NCI-H82 treated with DMSO at 0.1 percent for 48 hours (cell line): ENCODE results near the gene ITSN2.

Source experiments
- DNase-seq: peaks from one replicate; lab custom pipeline; 2025; ENCODE audit not compliant: unreplicated experiment; lab: John Stamatoyannopoulos, UW

The ITSN2 gene

GRCh38 chr2:24272907-24273306 is 87.4 kb downstream of the ITSN2 start:
- DNase-seq, result no peak

GRCh38 chr2:24272161-24272802 is 88.1 kb downstream of the ITSN2 start:
- no peak for DNase-seq

GRCh38 chr2:24269265-24269664 is 91.1 kb downstream of the ITSN2 start:
- no peak for DNase-seq

GRCh38 chr2:24265212-24265611 is 95.1 kb downstream of the ITSN2 start:
- DNase-seq, result no peak

- DNase-seq, result no peak
Measured at GRCh38 chr2:24262421-24262970, 97.8 kb downstream of the ITSN2 start.

GRCh38 chr2:24261441-24261840 is 98.9 kb downstream of the ITSN2 start:
- no peak for DNase-seq

- no peak for DNase-seq
Measured at GRCh38 chr2:24259316-24259715, 101.0 kb downstream of the ITSN2 start.

- no peak for DNase-seq
Measured at GRCh38 chr2:24258718-24259117, 101.6 kb downstream of the ITSN2 start.

GRCh38 chr2:24253303-24253919 is 106.9 kb downstream of the ITSN2 start:
- DNase-seq, result no peak

GRCh38 chr2:24247592-24247991 is 112.7 kb downstream of the ITSN2 start:
- DNase-seq, result no peak

- no peak for DNase-seq
Measured at GRCh38 chr2:24247164-24247563, 113.2 kb downstream of the ITSN2 start.

- DNase-seq, result no peak
Measured at GRCh38 chr2:24245986-24246776, 114.2 kb downstream of the ITSN2 start.

GRCh38 chr2:24241528-24241927 is 118.8 kb downstream of the ITSN2 start:
- DNase-seq, result no peak

- no peak for DNase-seq
Measured at GRCh38 chr2:24239553-24239952, 120.8 kb downstream of the ITSN2 start.

GRCh38 chr2:24238158-24238557 is 122.2 kb downstream of the ITSN2 start:
- DNase-seq, result peak; percentile 15

GRCh38 chr2:24237313-24237712 is 123.0 kb downstream of the ITSN2 start:
- DNase-seq, result no peak

GRCh38 chr2:24233321-24233720 is 127.0 kb downstream of the ITSN2 start:
- no peak for DNase-seq

GRCh38 chr2:24231461-24231881 is 128.9 kb downstream of the ITSN2 start:
- DNase-seq, result no peak

- peak; percentile 34 for DNase-seq
Measured at GRCh38 chr2:24228470-24228869, 131.9 kb downstream of the ITSN2 start.

- DNase-seq, result no peak
Measured at GRCh38 chr2:24225499-24226242, 134.7 kb downstream of the ITSN2 start.

GRCh38 chr2:24222946-24223345 is 137.4 kb downstream of the ITSN2 start:
- DNase-seq, result no peak
